Karpas-422 (cell line): ENCODE results near the gene PIPOX. TPM values are rescaled to one million over a fixed set of nuclear protein-coding genes. Genes with fewer than 3 reads are reported as not detected.

Source experiments
- DNase-seq: peaks from one replicate; pipeline ENCODE4 v3.0.0-alpha.2; 2015
- H2AFZ ChIP-seq: fragments of 200-600 bp; sonication (generic); 2 replicates; pipeline ENCODE4 v1.6.1; 2014; ENCODE audit warnings: antibody characterized with exemption, low read length, mixed read lengths
- H3K27ac ChIP-seq: fragments of 200-600 bp; sonication (generic); 2 replicates; pipeline ENCODE4 v1.5.1; 2014; ENCODE audit warnings: mild to moderate bottlenecking, low read length, moderate library complexity
- H3K27me3 ChIP-seq: fragments of 200-600 bp; sonication (generic); 2 replicates; pipeline ENCODE4 v1.6.1; 2014; ENCODE audit warnings: low read length, mixed read lengths
- H3K36me3 ChIP-seq: fragments of 200-600 bp; sonication (generic); 2 replicates; pipeline ENCODE4 v1.6.1; 2014; ENCODE audit warnings: low read length, mixed read lengths; ENCODE audit not compliant: insufficient read depth
- H3K4me1 ChIP-seq: fragments of 200-600 bp; sonication (generic); 2 replicates; pipeline ENCODE4 v1.6.1; 2014; ENCODE audit warnings: mild to moderate bottlenecking, low read length, mixed read lengths
- H3K4me2 ChIP-seq: fragments of 200-600 bp; sonication (generic); 2 replicates; pipeline ENCODE4 v1.6.1; 2014; ENCODE audit warnings: low read length, low read depth, mild to moderate bottlenecking; ENCODE audit not compliant: poor library complexity, severe bottlenecking
- H3K4me3 ChIP-seq: fragments of 200-600 bp; sonication (generic); 2 replicates; pipeline ENCODE4 v1.5.1; 2014; ENCODE audit warnings: mild to moderate bottlenecking, antibody characterized with exemption, low read length, mixed read lengths
- H3K79me2 ChIP-seq: fragments of 200-600 bp; sonication (generic); 2 replicates; pipeline ENCODE4 v1.6.1; 2014; ENCODE audit warnings: mild to moderate bottlenecking, low read length, mixed read lengths
- H3K9ac ChIP-seq: fragments of 200-600 bp; sonication (generic); 2 replicates; pipeline ENCODE4 v1.6.0; 2014; ENCODE audit warnings: low read length
- H3K9me2 ChIP-seq: fragments of 200-600 bp; sonication (generic), shearing (Covaris generic); replicated peaks from 2 replicates; pipeline ENCODE4 v1.6.0; 2014; ENCODE audit warnings: mild to moderate bottlenecking, low read length, moderate library complexity; ENCODE audit not compliant: insufficient read depth
- H3K9me3 ChIP-seq: fragments of 300-700, 200-600 bp; sonication (generic); 2 replicates; pipeline ENCODE4 v1.6.1; 2014; ENCODE audit warnings: low read length, mixed read lengths
- H4K20me1 ChIP-seq: fragments of 200-600 bp; sonication (generic); 2 replicates; pipeline ENCODE4 v1.6.1; 2014; ENCODE audit warnings: mild to moderate bottlenecking, antibody characterized with exemption, low read length, low read depth; ENCODE audit not compliant: insufficient read depth
- total RNA-seq: library from RNA; depleted of rRNA; stranded (reverse); fragments of >200 nt; shearing (Covaris generic); gene quantifications from 2 replicates; pipeline ENCODE4 v1.2.3, GENCODE V29; 2014; ENCODE audit warnings: low replicate concordance

PIPOX gene
- total RNA-seq, 1 experiment from 2014 or later, result 7.2 TPM

DNA sequence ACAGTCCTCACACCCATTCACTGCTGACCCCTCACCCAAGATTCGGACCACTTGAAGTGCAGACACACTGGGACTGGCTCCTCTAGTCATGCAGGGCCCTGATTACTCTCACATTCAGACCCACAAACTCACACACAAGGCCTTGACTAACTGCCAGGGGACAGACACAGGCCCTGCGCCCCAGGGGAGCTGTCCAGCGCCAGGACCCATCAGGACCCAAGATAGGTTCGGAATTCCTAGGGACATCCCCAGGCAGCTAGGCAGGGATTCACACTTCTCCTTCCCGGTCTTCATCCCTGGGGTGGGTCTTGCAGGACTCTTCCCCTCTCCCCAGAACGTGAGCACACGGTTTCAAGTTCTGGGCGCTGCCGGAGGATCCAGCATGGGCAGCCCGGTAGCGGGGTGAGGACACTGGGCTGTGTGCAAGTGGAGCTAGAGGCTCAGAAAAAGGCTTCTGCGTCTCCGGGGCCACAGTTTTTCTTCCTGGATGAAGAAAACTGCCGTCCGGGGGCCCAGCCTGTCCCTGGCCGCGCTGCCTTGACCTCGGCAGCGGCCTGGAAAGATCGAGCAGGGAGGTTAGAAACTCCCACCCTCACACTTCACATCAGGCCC is 38.8 kb upstream of the PIPOX start:
- Histone ChIP-seq H3K4me1 (no peaks in the 10 kb centered on the region), H3K27me3 (no peaks in the 10 kb centered on the region)

DNA sequence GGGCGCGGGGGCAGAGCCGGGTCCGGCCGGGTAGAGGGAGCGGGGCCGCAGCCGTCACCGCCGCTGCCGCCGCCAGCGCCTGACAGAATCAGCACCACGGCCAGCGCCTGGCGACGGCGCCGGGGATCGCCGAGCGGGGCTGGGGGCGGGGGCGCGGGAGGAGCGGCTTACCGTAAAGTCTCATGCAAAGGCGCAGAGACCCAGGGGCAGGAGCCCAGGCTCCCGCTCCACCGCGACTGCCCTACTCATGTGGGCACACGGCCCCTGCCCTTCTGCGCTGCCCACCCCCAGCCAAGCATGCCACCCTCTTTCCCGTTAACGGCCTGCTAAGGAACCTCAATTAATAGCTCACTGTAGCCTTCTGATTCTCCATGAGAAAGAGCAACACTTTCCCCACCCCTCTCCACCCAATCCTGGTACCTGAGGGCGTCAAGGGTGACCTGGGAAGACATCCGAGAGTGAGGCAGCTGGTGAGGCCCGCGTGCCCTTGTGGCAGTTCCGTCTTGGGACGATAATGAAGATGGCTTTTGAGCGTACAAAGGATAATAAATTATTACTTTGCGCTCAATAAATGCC is 36.9 kb upstream of the PIPOX start, which contains the start of gene SEZ6:
Gene SEZ6 (minus strand): TSS at position 98 of the 576 bp plus-strand sequence. CDS start 164 bp downstream, outside the sequence.
- no peak within 1 kb of the TSS for H2AFZ ChIP-seq
- no peaks in the 10 kb centered on the region for H3K36me3 ChIP-seq
- H3K9ac ChIP-seq, result no peak within 1 kb of the TSS
- no peak within 1 kb of the TSS for H3K27ac ChIP-seq
- no peaks in the 10 kb centered on the region for H3K79me2 ChIP-seq
- peaks cover 3% of the 10 kb centered on the region for H3K4me1 ChIP-seq
- H3K4me2 ChIP-seq, result no peak within 1 kb of the TSS
- no peaks in the 10 kb centered on the region for H3K27me3 ChIP-seq
- DNase-seq, result peak; percentile 88
- no peaks in the 10 kb centered on the region for H3K9me2 ChIP-seq
- no peaks in the 10 kb centered on the region for H4K20me1 ChIP-seq
- no peak within 1 kb of the TSS for H3K4me3 ChIP-seq
- no peaks in the 10 kb centered on the region for H3K9me3 ChIP-seq

More for the DNA sequence above, 38.8 kb upstream of the PIPOX start:
- H4K20me1 ChIP-seq, result no peaks in the 10 kb centered on the region
- no peaks in the 10 kb centered on the region for H3K9me3 ChIP-seq
- DNase-seq, result no peak
- no peaks in the 10 kb centered on the region for H3K36me3 ChIP-seq
- no peak overlapping the region for H3K9ac ChIP-seq
- H3K27ac ChIP-seq, result no peak overlapping the region
- no peak overlapping the region for H3K4me3 ChIP-seq
- no peaks in the 10 kb centered on the region for H3K9me2 ChIP-seq
- H3K79me2 ChIP-seq, result no peaks in the 10 kb centered on the region
- H3K4me2 ChIP-seq, result no peak overlapping the region
- H2AFZ ChIP-seq, result no peak overlapping the region

GRCh38 chr17:29007456-29007855 is 35.5 kb upstream of the PIPOX start:
- Histone ChIP-seq H3K4me1 (peaks cover 7% of the 10 kb centered on the region), H3K36me3 (no peaks in the 10 kb centered on the region), H2AFZ (no peak overlapping the region), H3K4me2 (no peak overlapping the region), H3K9me3 (no peaks in the 10 kb centered on the region), H3K79me2 (no peaks in the 10 kb centered on the region), H3K4me3 (no peak overlapping the region), H4K20me1 (no peaks in the 10 kb centered on the region), H3K9me2 (no peaks in the 10 kb centered on the region), H3K9ac (no peak overlapping the region), H3K27me3 (no peaks in the 10 kb centered on the region), H3K27ac (no peak overlapping the region)
- no peak for DNase-seq

GRCh38 chr17:29007860-29008455 is 35.0 kb upstream of the PIPOX start:
- Histone ChIP-seq H3K27me3 (no peaks in the 10 kb centered on the region), H2AFZ (no peak overlapping the region), H3K4me3 (no peak overlapping the region), H3K9me2 (no peaks in the 10 kb centered on the region), H3K4me1 (peaks cover 7% of the 10 kb centered on the region), H3K9ac (no peak overlapping the region), H3K4me2 (no peak overlapping the region), H3K36me3 (no peaks in the 10 kb centered on the region), H3K27ac (no peak overlapping the region), H3K79me2 (no peaks in the 10 kb centered on the region), H4K20me1 (no peaks in the 10 kb centered on the region), H3K9me3 (no peaks in the 10 kb centered on the region)
- DNase-seq, result no peak

- H3K4me2 ChIP-seq, result no peak overlapping the region
- no peaks in the 10 kb centered on the region for H3K27me3 ChIP-seq
- H2AFZ ChIP-seq, result no peak overlapping the region
Measured at GRCh38 chr17:29008591-29008990, 34.4 kb upstream of the PIPOX start.

GRCh38 chr17:29010129-29010528 is 32.8 kb upstream of the PIPOX start:
- no peak overlapping the region for H3K27ac ChIP-seq
- H4K20me1 ChIP-seq, result no peaks in the 10 kb centered on the region
- H3K4me3 ChIP-seq, result no peak overlapping the region
- H3K4me1 ChIP-seq, result peaks cover 7% of the 10 kb centered on the region
- DNase-seq, result no peak
- no peak overlapping the region for H3K9ac ChIP-seq
- H3K9me2 ChIP-seq, result no peaks in the 10 kb centered on the region
- H3K79me2 ChIP-seq, result no peaks in the 10 kb centered on the region
- no peak overlapping the region for H3K4me2 ChIP-seq
- H2AFZ ChIP-seq, result no peak overlapping the region
- H3K27me3 ChIP-seq, result no peaks in the 10 kb centered on the region
- no peaks in the 10 kb centered on the region for H3K9me3 ChIP-seq
- H3K36me3 ChIP-seq, result no peaks in the 10 kb centered on the region

More at GRCh38 chr17:29008591-29008990, 34.4 kb upstream of the PIPOX start:
- no peaks in the 10 kb centered on the region for H4K20me1 ChIP-seq
- no peak overlapping the region for H3K27ac ChIP-seq
- H3K9me2 ChIP-seq, result no peaks in the 10 kb centered on the region
- peaks cover 7% of the 10 kb centered on the region for H3K4me1 ChIP-seq
- H3K4me3 ChIP-seq, result no peak overlapping the region
- no peaks in the 10 kb centered on the region for H3K79me2 ChIP-seq
- no peaks in the 10 kb centered on the region for H3K36me3 ChIP-seq
- DNase-seq, result no peak
- no peaks in the 10 kb centered on the region for H3K9me3 ChIP-seq
- no peak overlapping the region for H3K9ac ChIP-seq

- Histone ChIP-seq H3K79me2 (no peaks in the 10 kb centered on the region), H4K20me1 (no peaks in the 10 kb centered on the region), H3K27me3 (no peaks in the 10 kb centered on the region), H3K9me3 (no peaks in the 10 kb centered on the region), H3K9me2 (no peaks in the 10 kb centered on the region), H3K4me1 (peaks cover 7% of the 10 kb centered on the region), H3K36me3 (no peaks in the 10 kb centered on the region), H2AFZ (no peak overlapping the region), H3K4me2 (no peak overlapping the region), H3K9ac (no peak overlapping the region), H3K4me3 (no peak overlapping the region), H3K27ac (no peak overlapping the region)
- no peak for DNase-seq
Measured at GRCh38 chr17:29010586-29010985, 32.4 kb upstream of the PIPOX start.

DNA sequence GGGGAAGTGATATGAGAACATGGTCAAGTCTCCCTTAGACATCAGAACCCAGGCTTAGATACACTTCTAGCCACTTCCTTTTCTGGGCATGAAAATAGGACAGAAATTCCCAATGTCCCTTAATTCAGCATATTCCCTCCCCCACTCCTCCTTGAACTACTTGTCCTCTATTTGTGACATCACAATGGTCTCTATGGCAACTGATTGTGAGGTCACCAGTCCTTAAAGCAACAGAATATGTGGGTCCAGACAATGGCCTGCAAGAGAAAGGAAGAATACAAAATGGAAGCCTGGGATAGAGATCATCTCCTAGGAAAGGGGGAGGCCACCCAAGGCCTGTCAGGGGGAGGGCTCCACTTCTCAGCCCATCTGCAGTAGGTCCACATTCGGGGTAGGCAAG is 30.4 kb upstream of the PIPOX start:
- Histone ChIP-seq H3K4me2 (no peak overlapping the region), H3K9ac (no peak overlapping the region)

More for the DNA sequence above, 30.4 kb upstream of the PIPOX start:
- H3K4me1 ChIP-seq, result peaks cover 7% of the 10 kb centered on the region
- H4K20me1 ChIP-seq, result no peaks in the 10 kb centered on the region
- no peak for DNase-seq
- no peaks in the 10 kb centered on the region for H3K79me2 ChIP-seq
- H3K9me2 ChIP-seq, result no peaks in the 10 kb centered on the region
- no peaks in the 10 kb centered on the region for H3K36me3 ChIP-seq
- H3K27ac ChIP-seq, result no peak overlapping the region
- no peak overlapping the region for H3K4me3 ChIP-seq
- no peak overlapping the region for H2AFZ ChIP-seq
- no peaks in the 10 kb centered on the region for H3K27me3 ChIP-seq
- no peaks in the 10 kb centered on the region for H3K9me3 ChIP-seq
